ENCODE measurements around the gene PSMD13. TPM values are rescaled to one million over a fixed set of nuclear protein-coding genes. Genes with fewer than 3 reads are reported as not detected.
A peak's percentile ranks its signal among the peaks of the same experiment; 100 is the strongest.
"Not testable (repeated sequence)": the region's sequence is repeated elsewhere in the genome, so short reads cannot be mapped to it uniquely, and the experiment has no call there.

Gene PSMD13
- total RNA-seq: 272 and 275 TPM in 2 replicates

DNA sequence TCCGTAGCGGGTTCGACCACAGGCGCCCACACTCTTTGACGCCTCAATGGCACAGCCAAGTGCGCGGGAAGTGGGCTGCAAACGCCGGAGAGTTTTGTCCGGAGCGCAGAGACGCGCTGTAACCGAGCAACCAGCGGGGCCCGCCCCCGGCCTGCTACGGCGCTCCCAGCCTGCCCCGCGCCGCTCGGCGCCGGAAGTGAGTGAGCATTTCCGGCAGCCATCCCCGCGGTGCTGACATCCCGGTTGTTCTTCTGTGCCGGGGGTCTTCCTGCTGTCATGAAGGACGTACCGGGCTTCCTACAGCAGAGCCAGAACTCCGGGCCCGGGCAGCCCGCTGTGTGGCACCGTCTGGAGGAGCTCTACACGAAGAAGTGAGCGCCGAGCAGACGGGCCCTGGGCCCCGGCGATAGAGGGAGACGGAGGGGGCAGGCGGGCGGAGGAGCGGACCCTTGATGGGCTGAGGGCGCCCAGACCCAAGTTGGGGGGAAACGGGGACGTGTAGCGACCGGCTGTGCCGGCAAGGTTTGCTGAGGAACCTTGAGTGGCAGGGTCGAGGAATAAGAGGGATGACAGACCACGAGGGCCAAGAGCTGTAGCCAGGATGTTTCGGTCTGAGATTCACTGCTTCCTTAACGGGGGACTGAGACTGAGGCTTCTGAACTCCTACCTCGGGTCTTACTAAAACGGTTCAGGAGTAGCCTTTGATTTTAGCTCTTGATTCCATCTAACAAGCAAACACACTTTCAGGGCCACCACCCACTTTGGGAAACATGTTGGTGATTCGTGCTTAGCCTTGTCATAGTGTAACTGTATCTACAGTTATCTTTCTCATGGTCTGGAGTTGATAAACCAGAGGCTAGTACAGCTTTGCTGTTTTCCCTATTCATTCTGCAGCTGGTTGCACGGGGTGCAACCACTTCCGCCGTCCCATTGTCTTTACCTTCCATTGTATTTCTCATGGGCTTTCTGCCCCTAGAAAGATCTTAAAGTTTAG, at the start of gene PSMD13:
Gene PSMD13 (plus strand): TSS at position 203 of the 994 bp plus-strand sequence. CDS start 74 bp downstream, at position 277.
- Mint-ChIP-seq H3K4me1 (peaks cover 46% of the 10 kb centered on the region), H3K9me3 (no peaks in the 10 kb centered on the region), H3K27me3 (no peaks in the 10 kb centered on the region), H3K27ac (peak within 1 kb of the TSS; percentile 100), H3K36me3 (ENCODE audit: low read depth) (peaks cover 36% of the 10 kb centered on the region), H3K4me3 (peak within 1 kb of the TSS; percentile 97)
- intact Hi-C loops (cut with micrococcal nuclease): loop anchor here (1.0 to 2.0 kb wide), 5 partner anchors 14 to 269 kb away; partner anchors contain the start of genes BET1L and RIC8A
- DNase-seq: peak; percentile 97

DNA sequence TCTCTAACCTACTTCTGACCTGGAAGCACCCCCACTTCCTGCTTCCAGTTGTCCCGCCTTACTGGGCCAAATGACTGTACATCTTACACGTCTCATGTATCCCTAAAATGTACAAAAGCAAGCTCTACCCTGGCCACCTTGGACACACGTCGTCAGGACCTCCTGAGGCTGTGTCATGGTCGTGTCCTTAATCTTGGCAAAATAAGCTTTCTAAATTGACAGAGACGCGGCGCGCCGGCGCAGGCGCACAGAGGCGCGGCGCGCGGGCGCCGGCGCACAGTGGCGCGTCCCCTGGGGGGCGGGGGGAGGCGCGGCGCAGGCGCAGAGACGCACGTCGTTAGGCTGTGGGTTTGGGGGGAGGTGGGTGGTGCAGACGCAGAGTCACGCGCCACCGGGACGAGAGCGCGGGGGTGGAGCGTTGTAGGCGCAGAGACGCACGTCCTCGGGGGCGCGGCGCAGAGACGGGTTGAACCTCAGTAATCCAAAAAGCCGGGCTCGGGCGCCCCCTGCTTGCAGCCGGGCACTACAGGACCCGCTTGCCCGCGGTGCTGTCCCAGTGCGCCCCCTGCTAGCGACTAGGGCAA, 47.5 kb upstream of the PSMD13 start:
- intact Hi-C loops (cut with micrococcal nuclease); H3K4me3 Mint-ChIP-seq; H3K27ac Mint-ChIP-seq; H3K4me1 Mint-ChIP-seq; H3K9me3 Mint-ChIP-seq; H3K36me3 Mint-ChIP-seq (ENCODE audit: low read depth); H3K27me3 Mint-ChIP-seq: not testable (repeated sequence)
- peak; percentile 54 for DNase-seq

DNA sequence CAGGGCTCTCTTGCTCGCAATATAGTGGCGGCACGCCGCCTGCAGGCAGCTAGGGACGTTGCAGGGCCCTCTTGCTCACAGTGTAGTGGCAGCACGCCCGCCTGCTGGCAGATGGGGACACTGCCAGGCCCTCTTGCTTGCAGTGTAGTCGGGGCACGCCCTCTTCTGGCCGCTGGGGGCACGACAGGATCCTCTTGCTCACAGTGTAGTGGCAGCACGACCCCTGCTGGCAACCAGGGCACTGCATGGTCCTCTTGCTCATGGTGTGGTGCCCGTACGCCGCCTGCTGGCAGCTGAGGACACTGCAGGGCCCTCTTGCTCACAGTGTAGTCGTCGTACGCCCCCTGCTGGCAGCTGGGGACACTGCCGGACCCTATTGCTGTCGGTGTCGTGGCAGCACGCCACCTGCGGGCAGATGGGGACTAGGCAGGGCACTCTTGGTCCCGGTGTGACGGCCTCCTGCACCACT, 46.9 kb upstream of the PSMD13 start:
- H3K27me3 Mint-ChIP-seq; H3K4me1 Mint-ChIP-seq; H3K36me3 Mint-ChIP-seq (ENCODE audit: low read depth); H3K9me3 Mint-ChIP-seq; H3K27ac Mint-ChIP-seq; intact Hi-C loops (cut with micrococcal nuclease); H3K4me3 Mint-ChIP-seq: not testable (repeated sequence)
- peak; percentile 76 for DNase-seq

DNA sequence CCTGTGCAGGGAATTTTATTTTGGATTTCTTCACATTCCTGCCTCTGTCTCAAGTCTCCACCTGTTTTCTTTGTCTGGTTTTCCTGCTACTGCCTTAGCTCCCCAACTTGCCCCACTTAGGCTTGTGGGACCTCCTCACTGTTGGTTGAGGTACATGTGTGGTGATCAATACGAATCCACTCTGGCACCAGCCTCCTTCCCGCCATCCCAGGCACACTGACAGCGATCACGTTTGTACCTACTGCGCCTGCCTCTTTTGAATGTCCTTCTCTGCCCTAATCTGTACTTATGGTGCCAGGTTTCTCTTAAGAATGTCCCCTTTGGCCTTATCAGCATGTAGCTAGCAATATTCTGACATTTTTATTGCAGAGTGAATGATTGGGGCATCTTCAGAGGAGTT, 46.2 kb upstream of the PSMD13 start:
- intact Hi-C loops (cut with micrococcal nuclease); H3K27me3 Mint-ChIP-seq; H3K4me1 Mint-ChIP-seq; H3K27ac Mint-ChIP-seq; H3K9me3 Mint-ChIP-seq; H3K4me3 Mint-ChIP-seq; H3K36me3 Mint-ChIP-seq (ENCODE audit: low read depth): not testable (repeated sequence)
- DNase-seq: peak; percentile 59

DNA sequence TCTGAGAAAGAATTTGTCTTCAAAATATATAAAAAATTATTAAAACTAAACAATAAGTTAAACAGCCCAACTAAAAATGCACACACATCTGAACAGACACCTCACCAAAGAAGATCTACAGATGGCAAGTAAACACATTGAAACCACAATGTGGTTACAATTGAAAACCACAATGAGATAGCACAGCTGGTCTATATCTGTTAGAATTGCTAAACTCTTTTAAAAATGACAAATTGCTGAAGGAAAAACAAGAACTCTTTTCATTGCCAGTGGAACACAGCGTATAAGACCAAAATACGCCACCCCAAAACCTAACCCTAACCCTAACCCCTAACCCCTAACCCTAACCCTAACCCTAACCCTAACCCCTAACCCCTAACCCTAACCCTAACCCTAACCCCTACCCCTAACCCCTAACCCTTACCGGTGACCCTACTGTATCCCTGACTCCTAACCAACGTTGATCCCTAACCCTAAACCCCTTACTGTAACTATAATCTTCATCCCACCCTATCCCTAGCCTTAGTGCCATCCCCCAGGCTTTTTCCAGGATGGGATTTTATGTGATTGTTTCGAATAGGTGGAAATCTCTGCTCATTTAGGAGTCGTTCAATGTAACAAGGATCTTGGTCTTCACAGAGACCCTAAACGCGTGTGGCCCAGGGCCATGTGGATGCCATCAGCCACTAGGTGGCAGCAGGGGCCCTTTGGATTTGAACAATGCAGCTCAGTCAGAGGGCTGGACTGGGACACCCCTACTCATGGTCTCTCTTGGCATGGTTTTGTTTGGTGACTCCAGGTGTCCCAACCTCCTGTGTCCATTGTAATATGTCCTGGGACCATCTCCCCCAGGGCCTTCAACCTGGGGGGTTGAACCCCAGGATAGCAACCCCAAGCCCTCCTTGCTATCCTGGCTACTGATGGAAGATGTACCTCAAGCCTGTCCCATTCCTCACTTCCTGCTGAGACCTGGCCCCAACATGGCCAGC, 45.0 kb upstream of the PSMD13 start:
- H3K4me3 Mint-ChIP-seq; intact Hi-C loops (cut with micrococcal nuclease); H3K36me3 Mint-ChIP-seq (ENCODE audit: low read depth); H3K4me1 Mint-ChIP-seq; H3K27me3 Mint-ChIP-seq; H3K9me3 Mint-ChIP-seq: not testable (repeated sequence)
- peak overlapping the region; percentile 53 for H3K27ac Mint-ChIP-seq
- DNase-seq: peak; percentile 91

DNA sequence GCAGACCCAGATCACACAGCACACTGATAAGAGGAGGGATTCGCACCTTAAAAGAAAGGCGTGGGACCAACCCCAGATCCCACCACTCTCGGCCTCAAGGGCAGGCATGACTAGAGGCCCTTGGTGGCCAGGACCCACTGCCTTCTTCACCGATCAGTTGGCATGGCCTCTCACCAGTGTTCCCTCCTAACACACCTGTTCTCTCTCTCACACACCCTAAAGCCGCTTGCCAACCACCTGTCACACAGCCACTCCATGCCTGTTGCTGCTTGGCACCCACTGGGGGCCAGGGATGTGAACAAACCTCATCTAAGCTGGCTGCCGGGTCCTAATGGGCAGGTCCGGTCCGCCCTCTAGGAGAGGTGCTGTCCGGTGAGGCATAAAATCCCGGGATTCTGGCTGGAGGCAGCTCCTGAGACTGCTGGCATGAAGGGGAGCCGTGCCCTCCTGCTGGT, 44.1 kb upstream of the PSMD13 start, which contains the start of gene SCGB1C1:
Gene SCGB1C1 (plus strand): TSS at position 405 of the 455 bp plus-strand sequence. CDS start 22 bp downstream, at position 427.
- H3K36me3 Mint-ChIP-seq (ENCODE audit: low read depth); H3K27me3 Mint-ChIP-seq; intact Hi-C loops (cut with micrococcal nuclease); H3K4me3 Mint-ChIP-seq; H3K4me1 Mint-ChIP-seq; DNase-seq; H3K9me3 Mint-ChIP-seq; H3K27ac Mint-ChIP-seq: not testable (repeated sequence)

DNA sequence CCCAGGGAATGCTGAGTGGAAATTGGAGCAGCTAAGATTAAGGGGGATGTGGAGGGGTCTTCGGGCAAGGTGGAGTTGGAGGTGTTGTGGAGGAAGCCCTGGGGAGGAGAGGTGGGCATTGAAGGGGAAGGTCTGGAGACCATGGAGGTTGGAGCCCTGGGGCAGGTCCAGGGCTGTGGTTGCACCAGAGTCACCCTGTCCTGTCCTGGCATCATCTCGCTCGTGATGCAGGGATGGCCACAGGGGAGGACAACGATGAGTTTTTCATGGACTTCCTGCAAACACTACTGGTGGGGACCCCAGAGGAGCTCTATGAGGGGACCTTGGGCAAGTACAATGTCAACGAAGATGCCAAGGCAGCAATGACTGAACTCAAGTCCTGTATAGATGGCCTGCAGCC, 43.3 kb upstream of the PSMD13 start:
- intact Hi-C loops (cut with micrococcal nuclease); H3K9me3 Mint-ChIP-seq; H3K27me3 Mint-ChIP-seq; H3K27ac Mint-ChIP-seq; H3K36me3 Mint-ChIP-seq (ENCODE audit: low read depth); H3K4me3 Mint-ChIP-seq; H3K4me1 Mint-ChIP-seq: not testable (repeated sequence)
- DNase-seq: peak; percentile 55

DNA sequence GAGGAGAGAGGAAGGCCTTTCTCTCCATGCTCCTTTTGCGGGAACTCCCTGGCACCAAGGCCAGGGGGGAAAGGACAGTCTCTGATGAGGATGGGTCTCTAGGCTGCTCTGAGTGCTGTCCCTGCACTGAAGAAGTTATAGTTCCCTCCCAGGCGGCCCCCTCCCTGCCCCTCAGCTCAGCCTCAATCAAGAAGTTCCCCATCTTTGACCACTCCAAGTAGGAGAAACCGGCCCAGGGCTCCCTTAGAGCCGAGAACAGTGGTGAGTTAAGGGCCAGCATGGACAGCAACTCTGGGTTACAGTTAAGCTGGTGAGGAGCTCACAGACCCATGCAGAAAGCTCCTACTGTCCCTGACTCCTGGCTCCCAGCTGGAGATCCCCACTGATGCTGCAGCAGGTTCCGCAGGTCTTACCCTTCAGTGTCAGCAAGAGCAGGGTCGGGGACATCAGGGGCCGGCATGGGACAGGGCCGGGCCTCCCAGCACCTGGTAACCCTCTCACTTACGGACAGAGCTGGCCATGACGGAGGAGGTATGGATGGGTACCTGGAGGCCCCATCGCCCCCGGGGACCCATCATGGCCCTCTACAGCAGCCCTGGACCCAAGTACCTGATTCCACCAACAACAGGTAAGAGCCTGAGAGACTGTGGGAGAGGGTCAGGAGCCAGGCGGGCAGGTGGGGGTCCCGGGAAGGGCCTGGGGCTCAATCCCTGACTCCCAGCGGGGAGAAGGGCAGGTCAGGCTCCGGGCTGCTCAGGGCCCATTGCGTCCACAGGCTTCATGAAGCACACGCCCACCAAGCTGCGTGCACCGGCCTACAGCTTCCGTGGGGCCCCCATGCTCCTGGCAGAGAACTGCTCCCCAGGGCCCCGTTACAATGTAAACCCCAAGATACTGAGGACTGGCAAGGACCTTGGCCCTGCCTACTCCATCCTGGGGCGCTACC, 39.7 kb upstream of the PSMD13 start:
- Mint-ChIP-seq H3K4me1 (peaks cover 10% of the 10 kb centered on the region), H3K9me3 (no peaks in the 10 kb centered on the region), H3K36me3 (ENCODE audit: low read depth) (peaks cover 3% of the 10 kb centered on the region), H3K4me3 (no peak overlapping the region), H3K27me3 (no peaks in the 10 kb centered on the region), H3K27ac (no peak overlapping the region)
- intact Hi-C loops (cut with micrococcal nuclease): no loop called here
- peak; percentile 55 for DNase-seq

DNA sequence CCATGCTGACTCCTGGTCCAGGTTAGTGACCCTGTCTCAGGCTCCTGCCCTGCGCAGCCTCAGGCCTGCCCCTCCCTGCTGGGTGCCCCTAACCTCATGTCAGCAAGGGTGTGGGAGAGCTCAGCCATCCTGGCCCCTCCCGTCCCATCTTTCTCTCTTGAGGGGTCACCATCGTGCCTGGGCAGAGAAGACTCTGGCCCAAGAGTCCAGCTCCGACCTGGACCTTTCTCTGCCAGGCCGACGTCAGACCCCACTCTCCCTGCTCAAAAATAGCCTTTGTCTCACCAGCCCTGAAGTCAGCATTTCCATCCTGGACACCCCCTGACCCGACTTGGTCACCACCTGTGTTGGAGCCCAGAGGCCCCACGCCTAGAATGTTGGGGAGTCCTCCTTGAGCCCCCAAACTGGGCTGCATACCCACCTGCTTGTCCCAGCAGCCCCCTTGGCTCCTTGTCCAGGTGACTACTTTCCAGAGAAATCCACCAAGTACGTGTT, 39.0 kb upstream of the PSMD13 start:
- peaks cover 8% of the 10 kb centered on the region for H3K36me3 Mint-ChIP-seq (ENCODE audit: low read depth)
- intact Hi-C loops (cut with micrococcal nuclease): no loop called here
- no peaks in the 10 kb centered on the region for H3K27me3 Mint-ChIP-seq
- no peaks in the 10 kb centered on the region for H3K9me3 Mint-ChIP-seq
- H3K4me3 Mint-ChIP-seq: no peak overlapping the region
- peaks cover 16% of the 10 kb centered on the region for H3K4me1 Mint-ChIP-seq
- DNase-seq: peak; percentile 55
- no peak overlapping the region for H3K27ac Mint-ChIP-seq

DNA sequence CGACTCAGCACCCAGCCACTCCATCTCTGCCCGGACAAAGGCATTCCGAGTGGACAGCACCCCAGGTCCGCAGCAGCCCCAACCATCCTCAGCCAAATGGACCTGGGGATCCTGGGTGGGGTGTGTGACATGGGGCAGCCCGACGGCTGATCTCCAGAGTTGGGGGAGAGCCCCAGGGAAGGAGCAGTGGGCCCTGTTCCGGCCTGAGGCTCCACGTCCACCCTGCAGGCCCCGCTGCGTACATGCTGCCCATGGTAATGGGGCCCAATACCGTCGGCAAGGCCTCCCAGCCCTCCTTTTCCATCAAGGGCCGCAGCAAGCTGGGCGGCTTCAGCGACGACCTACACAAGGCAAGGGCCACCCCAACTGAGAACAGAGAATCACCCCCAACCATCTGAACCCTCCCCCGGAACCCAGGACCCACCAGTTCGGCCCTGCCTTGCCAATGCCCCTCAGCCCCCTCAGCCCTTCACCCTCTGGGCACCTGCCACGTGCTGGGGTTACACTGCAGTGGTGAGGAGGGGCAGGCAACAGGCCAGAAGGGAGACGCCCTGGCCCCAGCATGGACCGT, 38.5 kb upstream of the PSMD13 start:
- H3K36me3 Mint-ChIP-seq (ENCODE audit: low read depth): peaks cover 14% of the 10 kb centered on the region
- intact Hi-C loops (cut with micrococcal nuclease): no loop called here
- H3K4me1 Mint-ChIP-seq: peaks cover 21% of the 10 kb centered on the region
- H3K27me3 Mint-ChIP-seq: no peaks in the 10 kb centered on the region
- H3K27ac Mint-ChIP-seq: peak overlapping the region; percentile 72
- DNase-seq: peak; percentile 52
- no peaks in the 10 kb centered on the region for H3K9me3 Mint-ChIP-seq
- no peak overlapping the region for H3K4me3 Mint-ChIP-seq

DNA sequence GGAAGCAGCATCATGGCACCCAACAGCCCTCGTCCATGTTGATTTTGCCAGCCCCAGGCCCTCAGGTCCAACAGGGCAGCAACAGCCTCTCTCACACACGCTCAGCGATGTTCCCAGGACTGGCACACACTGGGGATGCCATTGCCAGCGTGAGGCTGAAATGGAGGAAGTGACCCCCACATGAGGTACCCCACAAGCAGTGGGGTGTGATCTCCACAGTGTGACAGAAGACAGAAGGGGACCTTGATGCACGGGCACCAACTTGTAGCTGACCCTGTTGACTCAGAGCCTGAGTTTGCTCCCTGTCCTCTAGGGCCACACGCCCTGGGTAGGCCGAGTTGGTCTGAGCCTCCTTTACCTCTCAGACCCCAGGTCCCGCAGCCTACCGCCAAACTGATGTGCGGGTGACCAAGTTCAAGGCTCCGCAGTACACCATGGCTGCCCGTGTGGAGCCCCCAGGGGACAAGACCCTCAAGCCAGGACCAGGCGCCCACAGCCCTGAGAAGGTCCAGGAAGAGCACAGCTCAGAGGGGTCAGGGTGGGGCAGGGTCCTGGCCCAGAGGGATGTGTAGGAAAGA, 37.7 kb upstream of the PSMD13 start:
- DNase-seq: peak; percentile 55
- H3K27ac Mint-ChIP-seq: no peak overlapping the region

DNA sequence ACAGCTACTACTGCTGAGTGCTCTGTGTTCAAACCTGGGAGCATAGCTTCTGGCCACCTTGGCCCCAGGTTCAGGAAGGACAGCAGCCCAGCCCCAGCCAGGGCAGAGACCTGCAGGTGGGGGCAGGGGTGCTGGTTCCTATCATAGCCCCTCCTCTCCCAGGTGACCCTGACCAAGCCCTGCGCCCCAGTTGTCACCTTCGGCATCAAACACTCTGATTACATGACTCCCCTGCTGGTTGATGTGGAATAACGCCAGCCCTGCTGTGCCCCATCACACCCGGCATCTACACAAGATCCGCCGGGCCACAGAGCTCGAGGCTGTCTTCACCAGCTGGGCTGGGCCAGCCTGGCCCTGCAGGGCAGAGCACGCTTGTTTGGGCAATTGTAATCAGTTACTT, 37.0 kb upstream of the PSMD13 start:
- Mint-ChIP-seq H3K4me3 (no peak overlapping the region), H3K9me3 (no peaks in the 10 kb centered on the region), H3K4me1 (peaks cover 29% of the 10 kb centered on the region), H3K36me3 (ENCODE audit: low read depth) (peaks cover 25% of the 10 kb centered on the region), H3K27me3 (no peaks in the 10 kb centered on the region), H3K27ac (no peak overlapping the region)
- intact Hi-C loops (cut with micrococcal nuclease): no loop called here
- peak; percentile 55 for DNase-seq

More for the DNA sequence above, 37.7 kb upstream of the PSMD13 start:
- no peaks in the 10 kb centered on the region for H3K27me3 Mint-ChIP-seq
- peaks cover 21% of the 10 kb centered on the region for H3K36me3 Mint-ChIP-seq (ENCODE audit: low read depth)
- intact Hi-C loops (cut with micrococcal nuclease): no loop called here
- no peaks in the 10 kb centered on the region for H3K9me3 Mint-ChIP-seq
- no peak overlapping the region for H3K4me3 Mint-ChIP-seq
- peaks cover 26% of the 10 kb centered on the region for H3K4me1 Mint-ChIP-seq
